Stimulated activated CD8-positive, alpha-beta memory T cell treated with anti-CD3 and anti-CD28 coated beads, Interleukin-7, amount 100 ng/mL, for 4 hours (primary cell): ENCODE results near the gene NOTCH1.
"Not testable (repeated sequence)": the region's sequence is repeated elsewhere in the genome, so short reads cannot be mapped to it uniquely, and the experiment has no call there.

ENCODE experiments used
- DNase-seq, 2 donors: peaks; one replicate each; pipeline ENCODE4 v3.0.0-alpha.2; 2020; ENCODE audit warnings: low read depth in 2 of 2

NOTCH1 gene

GRCh38 chr9:136578915-136579649, 33.2 kb upstream of the NOTCH1 start:
- DNase-seq: no peak

DNA sequence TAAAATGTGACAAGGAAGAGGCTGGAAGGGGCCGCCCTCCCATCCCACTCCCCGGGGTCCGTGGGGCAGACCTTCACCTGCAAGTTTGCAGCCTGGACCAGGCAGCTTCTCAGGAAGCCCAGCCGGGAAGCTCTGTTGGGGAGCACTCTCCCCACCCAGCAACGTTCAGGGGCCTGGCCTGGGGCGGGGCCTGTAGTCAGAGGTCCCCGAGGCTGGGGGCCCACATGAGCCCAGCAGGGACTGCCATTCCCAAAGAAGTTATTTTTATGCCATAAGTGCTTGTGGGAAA, 32.7 kb upstream of the NOTCH1 start:
- DNase-seq: no peak

DNA sequence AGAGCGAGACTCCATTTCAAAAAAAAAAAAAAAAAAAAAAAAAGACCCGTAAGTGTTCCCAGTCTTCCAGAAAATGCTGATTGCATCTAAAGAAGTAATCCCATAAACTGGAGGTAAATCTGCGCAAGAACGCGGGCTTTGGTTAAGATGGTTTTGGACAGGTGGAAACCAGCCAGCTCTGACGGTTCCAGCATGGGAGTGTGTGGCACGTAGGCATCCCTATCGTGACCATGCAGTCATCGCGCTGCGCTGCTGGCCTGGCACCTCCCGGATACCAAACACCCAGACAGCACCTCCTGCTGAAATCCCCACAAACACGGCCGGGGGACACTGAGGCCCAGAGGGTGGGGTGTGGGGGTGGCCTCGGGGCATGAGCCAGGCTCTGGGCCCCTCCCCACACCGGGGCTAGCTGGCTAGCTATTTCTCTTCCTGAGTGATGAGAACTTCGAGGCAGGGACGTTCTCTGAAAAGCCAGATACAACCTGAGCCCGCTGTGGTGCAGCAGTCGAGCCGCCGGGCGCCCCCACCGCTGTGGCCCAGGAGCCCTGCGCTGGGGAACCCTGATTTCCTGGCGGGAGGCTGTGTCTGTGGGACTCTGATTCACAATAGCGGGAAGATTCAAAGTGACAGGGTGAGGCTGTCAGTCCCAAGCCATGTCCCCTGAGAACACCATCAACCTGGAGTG, 32.2 kb upstream of the NOTCH1 start:
- no peak for DNase-seq

- DNase-seq: no peak
Observed at GRCh38 chr9:136576269-136576626, 30.4 kb upstream of the NOTCH1 start.

- DNase-seq: no peak
Observed at GRCh38 chr9:136575626-136576268, 29.9 kb upstream of the NOTCH1 start.

- DNase-seq: not testable (repeated sequence)
Observed at GRCh38 chr9:136574606-136575005, 28.8 kb upstream of the NOTCH1 start.

DNA sequence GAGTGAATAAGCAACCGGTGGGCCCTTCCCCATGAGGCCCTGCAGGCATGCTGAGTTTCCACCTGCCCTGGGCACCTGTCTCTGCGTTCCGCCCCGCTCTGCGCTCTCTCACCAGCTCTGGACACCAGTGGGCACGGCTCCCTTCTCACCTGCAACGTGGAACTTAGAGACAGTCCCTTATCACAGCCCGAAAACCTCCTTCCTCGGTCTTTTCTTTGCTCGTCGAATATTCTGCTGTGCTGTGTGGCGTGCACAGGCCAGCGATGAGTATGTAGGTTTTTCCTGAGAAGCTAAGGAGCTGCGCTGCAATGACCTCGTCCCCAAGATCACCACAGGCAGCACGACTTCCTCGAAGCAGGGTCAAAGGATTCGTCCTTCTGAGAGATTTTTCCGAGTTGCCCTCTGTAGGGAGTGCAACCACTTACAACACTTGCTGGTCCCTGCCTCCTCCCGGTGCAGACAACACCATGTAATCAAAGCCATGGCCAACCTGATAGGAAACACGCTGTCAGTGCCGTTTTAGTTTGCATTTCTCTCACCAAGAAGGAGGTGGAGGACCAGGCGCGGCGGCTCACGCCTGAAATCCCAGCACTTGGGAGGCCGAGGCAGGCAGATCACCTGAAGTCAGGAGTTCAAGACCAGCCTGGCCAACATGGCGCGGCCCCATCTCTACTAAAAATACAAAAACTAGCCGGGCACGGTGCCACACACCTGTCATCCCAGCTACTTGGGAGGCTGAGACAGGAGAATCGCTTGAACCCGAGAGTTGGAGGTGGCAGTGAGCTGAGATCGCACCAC, 27.2 kb upstream of the NOTCH1 start:
- DNase-seq: no peak

DNA sequence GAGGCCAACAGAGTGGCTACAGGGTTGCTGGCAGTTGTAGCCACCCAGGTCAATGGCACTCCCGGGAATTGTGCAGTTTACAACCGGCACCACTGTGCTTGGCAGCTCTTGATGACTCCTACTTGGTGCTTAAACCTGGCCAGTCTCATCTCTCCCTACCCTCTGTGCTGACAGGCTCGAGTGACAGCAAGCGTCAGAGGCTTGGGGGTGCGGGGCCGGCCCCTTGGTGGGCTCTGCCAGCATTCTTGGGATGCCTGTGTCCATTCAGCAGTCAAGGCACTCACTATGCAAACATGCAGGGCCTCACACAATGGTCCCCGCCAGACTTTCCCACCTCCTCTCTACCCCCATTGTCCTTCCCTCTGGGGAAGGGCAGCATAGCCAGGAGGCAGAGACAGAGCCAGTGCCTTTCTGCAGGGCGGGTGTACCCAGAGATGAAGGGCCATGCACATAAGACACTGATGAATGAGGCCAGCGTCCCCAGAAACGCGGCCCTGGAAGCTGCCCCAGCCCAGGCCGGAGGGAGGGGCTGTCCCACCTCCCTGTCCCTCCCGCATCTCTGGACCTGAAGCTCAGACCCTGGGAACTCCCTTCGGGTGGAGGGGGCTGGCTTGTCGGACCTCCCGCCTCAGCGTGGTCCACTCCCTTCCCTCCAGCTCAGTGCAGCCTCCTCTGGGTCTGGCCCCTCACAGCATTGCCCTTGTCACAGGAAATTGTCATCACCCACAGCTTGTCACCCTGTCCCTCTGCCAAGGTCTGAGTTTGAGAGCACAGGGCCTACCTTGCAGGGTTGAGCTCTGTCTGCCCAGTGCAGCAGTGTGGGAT, 26.4 kb upstream of the NOTCH1 start:
- DNase-seq: peak in 1 of 2 donors; percentile 14

- no peak for DNase-seq
Observed at GRCh38 chr9:136571531-136571930, 25.7 kb upstream of the NOTCH1 start.

GRCh38 chr9:136570916-136571315, 25.1 kb upstream of the NOTCH1 start:
- no peak for DNase-seq

DNA sequence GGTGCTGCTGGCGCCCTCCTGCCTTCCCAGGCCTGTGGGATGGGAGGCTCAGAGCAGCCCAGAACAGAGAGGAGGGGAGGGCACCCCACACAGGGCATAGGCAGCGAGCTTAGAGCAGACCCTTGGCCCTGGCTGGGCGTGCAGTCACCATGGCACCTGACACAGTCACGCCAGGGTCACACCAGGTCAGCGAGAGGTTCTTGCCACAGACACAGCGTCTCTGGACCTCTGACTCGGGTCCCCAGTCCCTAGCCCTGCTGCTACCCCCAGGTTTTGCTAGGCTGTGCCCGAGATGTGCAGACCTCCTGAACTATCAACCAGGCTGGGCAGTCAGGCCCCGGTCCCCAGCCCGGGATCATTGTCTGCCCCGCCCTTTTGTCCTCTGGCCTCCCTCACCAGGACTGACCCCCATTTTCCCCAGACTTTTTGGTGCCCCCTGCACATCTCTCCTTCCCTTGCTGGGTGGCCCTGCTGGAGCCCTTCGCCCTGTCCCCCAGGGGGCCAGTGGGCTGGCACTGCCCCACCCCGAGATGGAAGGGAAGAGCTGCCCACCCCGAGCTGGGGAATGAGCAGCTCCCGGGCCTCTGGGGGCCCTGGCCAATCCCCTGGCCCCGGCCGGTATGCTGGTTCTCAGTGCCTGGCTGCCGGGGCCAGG, 24.5 kb upstream of the NOTCH1 start:
- no peak for DNase-seq

- DNase-seq: no peak
Observed at GRCh38 chr9:136569526-136570148, 23.8 kb upstream of the NOTCH1 start.

- no peak for DNase-seq
Observed at GRCh38 chr9:136568288-136569081, 22.6 kb upstream of the NOTCH1 start.

GRCh38 chr9:136567651-136568287, 21.9 kb upstream of the NOTCH1 start:
- DNase-seq: no peak

DNA sequence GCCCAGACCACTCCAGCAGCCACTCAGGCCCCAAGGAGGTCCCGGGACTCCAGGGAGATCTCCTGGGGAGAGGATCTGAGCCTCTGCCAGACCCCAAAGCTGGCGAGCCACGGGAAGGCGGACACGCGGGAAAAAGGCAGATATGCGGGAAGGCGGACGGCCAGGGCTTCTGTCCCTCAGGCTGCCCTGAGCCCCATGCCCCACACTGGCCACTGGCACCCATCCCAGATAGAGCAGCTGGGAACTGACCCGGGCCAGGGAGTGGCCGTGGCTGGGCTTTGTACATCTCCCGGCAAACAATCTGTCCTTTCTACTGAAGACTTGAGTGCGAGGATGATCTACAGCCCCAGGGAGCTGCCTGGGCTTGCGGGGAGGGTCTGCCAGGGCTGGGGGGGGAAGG, 21.1 kb upstream of the NOTCH1 start:
- DNase-seq: no peak

DNA sequence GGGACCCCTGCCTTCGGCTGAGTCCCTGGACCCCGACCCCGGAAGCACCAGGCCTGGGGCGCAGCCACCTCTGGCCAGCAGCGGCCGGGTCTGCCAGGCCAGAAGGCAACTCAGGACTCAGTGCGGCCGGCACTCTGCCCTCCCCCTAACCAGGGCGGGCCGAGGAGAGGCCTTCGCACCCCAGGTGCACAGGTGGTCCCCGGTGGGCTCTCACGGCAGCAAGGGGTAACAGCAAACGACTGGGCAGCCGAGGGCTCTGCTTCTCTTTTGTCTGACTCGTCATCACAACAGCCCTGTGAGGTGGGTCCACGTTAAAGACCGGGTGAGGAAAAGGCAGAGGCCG, 20.7 kb upstream of the NOTCH1 start:
- DNase-seq: no peak

DNA sequence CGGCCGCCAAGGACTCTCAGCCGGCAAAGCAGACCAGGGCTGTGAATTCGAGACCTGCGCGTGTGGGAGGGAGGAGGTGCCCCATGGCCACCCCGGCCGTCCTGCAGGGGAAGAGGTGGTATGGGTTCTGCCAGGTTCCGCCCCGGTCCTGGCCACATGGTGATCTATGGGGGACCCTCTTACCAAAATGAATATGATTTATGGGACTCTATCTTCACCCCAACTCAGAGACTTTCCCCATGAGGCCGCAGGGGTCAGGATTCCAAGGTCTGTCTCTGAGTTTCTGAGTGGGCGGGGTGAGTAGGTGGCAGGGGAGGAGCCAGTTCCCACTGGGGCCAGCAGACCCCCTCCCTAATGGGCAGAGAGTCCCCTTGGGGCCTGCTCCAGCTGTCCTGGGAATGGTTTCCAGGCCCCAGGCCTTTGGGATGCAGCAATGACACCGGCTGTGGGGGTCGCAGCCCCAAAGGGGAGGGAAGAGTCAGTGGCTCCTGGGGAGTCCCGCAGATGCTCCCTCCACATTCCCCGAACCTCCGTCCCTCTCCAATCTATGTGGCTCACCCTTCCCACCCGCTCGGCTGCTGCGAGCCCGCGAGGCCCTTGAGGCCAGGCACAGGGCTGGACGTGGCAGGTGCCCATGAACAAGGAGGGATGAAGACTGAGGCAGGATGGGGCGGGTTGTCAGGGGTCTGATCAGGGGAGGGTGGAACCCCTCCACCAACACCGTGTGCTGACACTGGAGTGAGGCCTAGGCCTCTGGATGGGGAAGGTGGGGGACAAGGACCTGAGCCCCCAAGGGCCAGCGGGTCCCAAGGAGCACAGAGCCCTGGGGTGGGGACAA, 20.1 kb upstream of the NOTCH1 start:
- no peak for DNase-seq

- no peak for DNase-seq
Observed at GRCh38 chr9:136565086-136565714, 19.4 kb upstream of the NOTCH1 start.
